ENCODE measurements around the gene CISH. TPM values are rescaled to one million over a fixed set of nuclear protein-coding genes. Genes with fewer than 3 reads are reported as not detected.

CISH gene
- total RNA-seq, 1 donor from 2014 or later, result 56.2 TPM

DNA sequence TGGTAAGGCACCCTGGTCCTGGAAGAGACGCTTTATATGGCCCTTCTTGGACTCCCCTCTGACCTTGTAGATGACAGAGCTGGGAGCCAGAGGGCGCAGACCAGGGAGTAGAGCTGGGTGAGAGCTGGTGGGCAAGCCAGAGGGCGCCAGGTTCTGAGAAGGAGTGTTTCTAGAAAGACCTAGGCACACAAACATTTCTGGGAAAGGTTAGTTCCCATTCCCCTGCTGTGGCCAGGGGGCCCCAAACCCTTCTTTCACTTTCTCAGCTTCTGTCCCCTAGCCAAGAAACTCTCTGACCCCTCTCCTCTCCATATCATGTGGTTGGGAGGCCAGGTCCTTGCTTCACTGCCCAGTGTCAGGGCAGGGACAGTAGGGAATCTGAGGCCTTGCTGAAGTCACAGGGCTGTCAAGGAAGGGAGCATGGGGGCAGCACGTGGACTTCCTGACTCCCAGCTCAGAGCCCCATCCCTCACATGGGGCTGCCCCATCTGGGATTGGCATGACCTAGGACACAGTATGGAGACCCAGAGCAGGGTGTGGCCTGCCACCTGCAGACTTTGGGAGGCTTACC, 38.7 kb downstream of the CISH start:
- no peak for DNase-seq (ENCODE audit: low spot score)

DNA sequence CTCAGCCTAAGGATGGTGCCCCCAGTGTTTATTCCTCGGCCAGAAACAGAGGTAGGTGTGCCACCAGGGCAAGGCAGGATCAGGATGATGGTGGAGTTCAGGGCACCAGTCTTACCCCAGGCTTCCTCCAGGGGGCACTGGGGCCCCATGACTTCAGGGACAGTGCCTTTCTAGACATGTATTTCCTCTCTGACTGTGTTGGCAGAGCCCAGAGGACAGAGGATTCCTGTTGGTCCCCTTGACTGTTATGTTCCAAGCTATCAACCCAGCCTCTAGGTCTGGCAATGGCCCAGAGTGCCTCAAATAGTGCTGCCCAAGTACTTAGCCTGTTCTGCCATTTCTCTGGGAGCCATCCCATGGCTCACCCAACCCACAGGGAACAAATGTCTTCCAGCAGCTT, 39.4 kb downstream of the CISH start:
- DNase-seq (ENCODE audit: low spot score), result peak; percentile 93

DNA sequence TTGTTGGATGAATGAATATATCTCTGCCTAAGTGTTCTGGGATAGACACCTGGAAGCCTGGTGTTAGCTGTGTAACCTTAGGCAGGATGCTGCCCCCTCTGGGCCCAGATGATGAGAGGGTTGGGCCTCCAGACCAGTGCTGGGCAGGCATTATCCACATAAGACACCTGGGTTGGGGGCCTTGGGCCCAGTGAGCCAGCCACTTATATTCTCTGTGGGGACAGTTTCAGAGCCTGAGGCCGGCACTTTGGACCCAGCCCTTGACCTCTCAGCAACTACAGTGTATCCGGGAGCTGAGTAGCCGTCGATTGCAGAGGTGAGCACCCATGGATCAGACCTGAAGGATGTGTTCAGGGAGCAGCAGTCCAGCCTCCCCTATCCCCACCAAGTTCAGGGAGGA, 40.1 kb downstream of the CISH start:
- DNase-seq (ENCODE audit: low spot score), result no peak

DNA sequence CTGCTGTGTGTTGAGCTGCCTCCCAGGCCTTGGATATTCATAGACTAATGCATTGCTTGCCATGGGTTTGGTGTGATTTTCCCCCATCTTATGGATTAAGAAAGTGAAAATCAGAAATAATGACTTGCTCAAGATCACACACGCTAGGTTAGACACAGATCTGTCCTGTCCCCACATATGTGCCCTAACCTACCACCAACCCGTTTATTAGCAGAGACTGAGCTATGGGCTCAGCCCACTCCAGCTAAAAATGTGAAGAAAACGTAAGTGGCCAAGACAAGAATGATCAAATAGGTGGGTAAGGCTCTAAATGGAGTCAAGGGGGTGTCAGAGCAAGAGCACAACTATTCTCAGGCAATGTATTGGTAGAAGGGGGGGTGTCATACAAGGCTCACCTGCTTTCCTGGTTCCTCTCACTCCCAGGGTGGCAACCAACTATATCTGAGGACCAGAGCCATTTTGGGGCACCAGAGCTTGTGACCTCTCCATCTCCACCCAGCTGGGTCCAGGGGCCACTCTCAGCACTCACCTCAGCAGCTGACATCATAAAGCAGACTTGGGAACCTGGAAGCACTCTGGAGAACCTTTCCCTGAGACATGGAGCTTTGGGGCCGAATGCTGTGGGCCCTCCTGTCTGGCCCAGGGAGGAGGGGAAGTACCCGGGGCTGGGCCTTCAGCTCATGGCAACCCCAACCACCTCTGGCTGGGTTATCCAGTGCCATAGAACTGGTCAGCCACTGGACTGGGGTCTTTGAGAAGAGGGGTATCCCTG, 40.9 kb downstream of the CISH start:
- no peak for DNase-seq (ENCODE audit: low spot score)

DNA sequence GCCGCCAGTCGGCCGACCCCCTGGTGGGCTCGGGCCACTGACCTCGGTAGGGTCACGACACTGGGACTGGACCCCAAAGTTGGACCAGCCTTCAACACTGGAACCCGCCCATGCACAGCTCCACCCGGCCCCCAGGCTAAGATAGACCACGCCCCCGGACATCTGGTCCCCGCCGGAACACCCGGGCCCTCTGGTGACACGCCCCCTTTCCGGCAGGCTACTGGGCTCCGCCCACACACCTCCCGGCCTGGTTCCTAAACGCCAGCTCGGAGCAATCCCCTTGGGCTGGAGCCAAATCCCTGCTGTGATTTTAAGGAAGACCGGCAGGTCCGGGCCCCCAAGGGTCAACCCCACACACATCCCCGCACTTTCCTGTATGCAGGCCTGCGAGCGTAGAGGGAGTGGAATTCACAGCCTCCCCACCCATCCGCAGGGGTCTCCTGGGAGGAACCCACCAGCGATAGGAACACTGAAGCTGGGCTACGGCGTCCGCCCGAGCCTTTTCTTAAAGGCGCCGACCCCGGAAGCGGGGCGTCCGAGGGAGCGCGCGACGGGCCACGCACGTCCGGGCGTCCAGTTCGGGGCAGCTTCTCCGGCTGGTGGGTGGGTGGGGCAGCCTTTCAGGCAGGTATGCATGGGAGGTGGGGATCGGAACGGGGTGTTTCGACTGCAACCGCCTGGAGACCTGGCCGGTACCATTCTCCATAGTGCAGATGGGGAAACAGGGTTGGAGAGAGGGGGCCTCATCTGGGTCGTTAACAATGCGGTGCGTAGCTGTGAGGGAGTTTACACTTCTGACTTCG, 42.4 kb downstream of the CISH start, which contains the start of gene HEMK1:
Gene HEMK1, plus strand, starts transcription at position 576 of the 803 bp plus-strand sequence. CDS start 1,583 bp downstream, outside the sequence.
- peak; percentile 98 for DNase-seq (ENCODE audit: low spot score)

DNA sequence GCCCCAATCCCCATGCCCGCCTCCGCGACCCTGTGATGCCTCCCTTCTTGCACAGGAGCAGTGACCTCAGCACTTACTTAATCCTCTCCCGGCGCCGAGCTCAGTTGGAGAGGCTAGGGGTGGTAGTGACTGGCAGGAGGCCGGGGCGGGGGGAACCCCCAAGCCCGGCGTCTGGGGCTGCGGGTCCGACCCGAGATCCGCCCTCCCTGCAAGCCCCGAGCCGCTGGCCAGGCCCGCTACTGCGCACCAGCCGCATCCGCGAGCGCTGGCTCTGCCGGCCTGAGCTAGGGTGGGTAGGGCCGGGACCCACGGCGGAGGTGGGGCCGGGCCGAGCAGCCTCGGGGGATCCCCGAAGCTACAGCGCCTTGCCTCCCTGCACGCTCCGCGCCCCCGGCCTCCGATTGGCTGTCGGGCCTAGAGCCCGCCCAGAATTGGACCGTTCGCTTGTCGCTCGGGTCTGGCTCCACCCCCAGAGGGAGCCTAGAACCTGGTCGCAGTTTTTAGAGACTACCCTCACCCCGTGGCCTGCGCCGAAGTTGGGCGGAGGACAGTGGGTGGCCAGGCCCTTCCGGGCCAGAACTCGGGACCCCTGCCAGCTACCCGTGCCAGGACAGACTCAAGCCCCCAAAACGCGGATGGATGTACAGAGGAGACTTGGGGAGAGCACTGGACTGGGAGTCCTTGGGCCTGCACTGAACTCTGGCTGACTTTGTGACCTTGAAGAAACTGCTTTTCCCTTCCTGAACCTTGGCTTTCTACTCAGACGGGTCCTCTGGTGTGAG, 44.0 kb downstream of the CISH start, which contains the start of gene C3orf18:
Gene C3orf18, minus strand, starts transcription at position 362 of the 782 bp plus-strand sequence. CDS start 2,048 bp downstream, outside the sequence.
- peak; percentile 98 for DNase-seq (ENCODE audit: low spot score)

DNA sequence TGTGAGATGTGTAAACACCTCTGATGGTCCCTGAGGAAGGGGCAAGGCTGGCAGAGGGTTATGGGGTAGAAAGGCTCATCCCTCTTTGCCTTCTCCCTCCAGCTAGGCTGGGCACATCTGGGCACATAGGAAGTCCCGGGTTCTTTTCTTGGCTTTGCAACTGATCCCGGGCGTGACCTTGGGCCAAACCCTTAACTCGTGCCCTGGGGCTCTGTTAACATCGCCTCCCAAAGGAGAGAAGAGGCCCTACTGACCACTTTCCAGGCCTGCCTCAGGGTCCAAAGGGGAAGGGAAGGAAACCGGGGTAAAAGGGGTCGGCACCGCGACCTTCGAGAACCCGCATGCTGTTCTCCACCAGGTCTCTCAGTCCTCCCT, 44.6 kb downstream of the CISH start:
- DNase-seq (ENCODE audit: low spot score), result no peak

DNA sequence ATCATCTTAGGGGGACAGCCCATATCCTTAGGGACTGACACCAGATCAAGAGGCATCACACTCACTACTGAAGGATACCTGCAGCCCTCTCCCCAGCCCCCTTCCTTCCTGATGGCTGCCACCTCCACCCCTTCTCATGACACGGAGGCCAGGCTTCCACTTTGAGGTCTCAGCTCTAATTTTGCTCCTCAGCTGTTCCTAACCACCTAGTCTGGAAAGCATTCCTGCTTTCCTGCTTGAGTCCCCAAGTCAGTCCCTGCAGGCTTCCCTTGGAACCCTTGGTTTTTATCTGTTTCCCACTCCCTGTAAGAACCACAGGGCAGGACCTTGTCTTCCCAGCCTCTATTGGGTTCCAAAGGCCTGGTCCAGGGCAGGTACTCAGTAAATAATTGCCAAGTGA, 47.3 kb downstream of the CISH start:
- DNase-seq (ENCODE audit: low spot score), result no peak

DNA sequence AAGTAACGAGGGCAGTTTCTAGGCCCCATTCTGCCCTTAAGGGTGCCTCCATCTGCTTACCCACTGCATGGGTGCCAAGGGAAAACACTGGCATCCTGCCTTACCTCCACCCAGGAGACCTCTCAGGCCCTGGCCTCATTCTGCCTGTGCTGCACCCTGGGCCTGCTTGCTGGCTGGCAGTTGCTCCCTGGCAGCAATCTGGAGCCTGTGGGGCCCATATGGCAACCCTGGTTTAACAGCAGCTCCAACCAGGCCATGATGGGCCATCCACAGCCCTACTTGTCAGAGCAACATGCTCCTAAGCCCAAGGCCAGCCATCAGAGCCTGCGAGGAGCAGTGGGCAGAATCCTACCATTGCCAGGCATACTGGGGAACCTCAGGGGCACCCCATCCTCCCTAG, 47.7 kb downstream of the CISH start:
- DNase-seq (ENCODE audit: low spot score), result no peak

DNA sequence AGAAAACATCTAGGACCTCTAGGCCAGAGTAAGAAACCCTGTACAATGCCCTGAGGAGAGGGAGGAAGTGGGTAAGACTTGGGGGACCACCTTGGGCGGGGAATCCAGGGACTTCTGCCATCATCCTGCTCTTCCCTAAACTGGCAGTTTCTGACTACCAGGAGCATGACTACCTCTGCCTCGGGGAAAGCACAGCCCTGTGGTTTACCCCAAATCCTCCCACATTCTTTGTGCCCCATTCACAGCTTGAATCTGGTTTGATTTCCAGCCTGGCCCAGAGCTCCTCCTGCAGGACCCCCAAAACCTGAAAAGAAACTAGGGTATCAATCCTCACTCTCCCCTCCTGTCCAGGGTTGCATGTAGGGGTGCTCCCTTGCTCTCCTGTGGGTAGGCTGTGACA, 48.7 kb downstream of the CISH start:
- DNase-seq (ENCODE audit: low spot score), result no peak

DNA sequence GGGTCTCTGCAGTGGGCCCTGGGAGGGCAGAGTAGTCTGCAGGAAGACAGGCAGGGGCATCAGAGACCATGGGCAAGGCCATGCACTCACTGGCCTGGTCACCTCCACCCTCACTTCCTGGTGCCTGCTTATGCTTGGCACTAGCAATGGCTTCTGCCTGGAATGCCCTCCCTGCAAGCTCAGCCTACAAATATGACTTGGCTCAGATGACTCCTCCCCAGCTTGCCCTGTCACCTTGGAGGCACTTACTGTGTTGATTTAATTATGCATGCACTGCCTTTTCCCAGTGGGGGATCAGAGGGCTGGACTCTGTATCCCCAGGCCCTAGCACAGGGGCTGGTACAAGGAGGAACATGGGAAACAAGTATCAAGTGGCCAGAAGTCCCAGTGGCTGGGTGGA, 51.9 kb downstream of the CISH start:
- no peak for DNase-seq (ENCODE audit: low spot score)

DNA sequence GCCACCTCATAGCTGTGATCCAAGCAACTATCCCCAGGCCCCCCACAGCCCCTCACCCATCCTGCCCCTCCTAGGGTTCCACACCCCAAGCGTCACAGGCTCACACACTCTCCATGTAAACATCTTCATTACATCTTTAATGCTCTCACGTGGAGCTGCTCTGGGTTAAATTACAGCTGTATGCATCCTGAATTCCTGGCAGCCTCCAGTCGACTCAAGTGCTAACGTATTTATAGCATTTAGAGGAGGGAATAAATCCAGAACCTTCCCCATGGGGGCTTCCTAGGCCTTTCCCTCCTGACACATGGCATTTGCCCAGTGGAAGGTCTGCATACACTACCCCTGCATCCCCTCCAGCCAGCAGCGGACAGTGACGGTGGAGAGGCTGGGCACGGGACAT, 53.7 kb downstream of the CISH start:
- DNase-seq (ENCODE audit: low spot score), result no peak

DNA sequence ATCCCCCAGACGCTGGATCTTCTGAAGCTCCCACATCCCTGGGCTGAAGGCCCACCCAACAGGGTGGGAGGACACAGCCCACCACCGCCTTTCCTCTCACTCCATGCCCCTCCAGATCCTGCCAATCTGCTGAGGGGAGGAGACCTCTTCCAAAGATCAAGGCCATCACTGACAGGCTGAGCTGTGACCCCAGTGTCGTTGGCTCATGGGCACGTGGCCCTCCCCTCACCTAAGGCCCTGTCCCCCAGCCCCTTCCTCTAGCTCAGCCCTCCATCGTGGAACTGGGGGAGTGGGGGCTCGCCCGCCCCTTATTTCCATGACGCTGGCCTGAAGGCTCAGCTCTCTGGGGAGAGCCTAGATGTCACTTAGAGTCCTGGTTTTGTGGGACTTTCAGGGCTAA, 54.5 kb downstream of the CISH start:
- DNase-seq (ENCODE audit: low spot score), result no peak

Other genes starting within 250 kb of the CISH start
- 0.45 TPM for gene CACNA2D2, start 108.1 kb downstream of the CISH start, total RNA-seq
- gene C3orf18, start 44.0 kb downstream of the CISH start, total RNA-seq, result 8.9 TPM
- gene HEMK1, start 42.3 kb downstream of the CISH start, total RNA-seq, result 15.5 TPM
- 44.7 TPM for gene MAPKAPK3, start 5.4 kb upstream of the CISH start, total RNA-seq
- gene DOCK3, start 63.2 kb upstream of the CISH start, total RNA-seq, result 0.51 TPM